ENCODE data around the gene FRY.

The FRY gene

DNA sequence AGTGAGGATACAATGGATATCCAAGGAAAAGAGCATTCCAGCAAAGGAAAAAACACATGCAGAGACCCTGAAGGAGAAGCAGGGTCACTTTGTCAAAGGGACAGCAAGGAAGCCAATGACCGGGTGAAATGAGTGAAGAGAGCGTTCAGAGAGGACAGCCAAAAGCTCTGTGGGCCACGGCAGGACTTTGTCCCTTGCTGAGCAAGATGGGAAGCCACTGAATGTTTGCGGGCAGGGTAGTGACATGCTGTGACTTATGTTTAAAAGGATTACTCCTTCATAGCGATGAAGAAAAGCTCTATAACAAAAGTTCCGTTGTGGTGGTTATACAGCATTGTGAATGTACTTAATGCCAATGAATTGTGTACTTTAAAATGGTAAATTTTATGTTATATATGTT is 267.1 kb downstream of the FRY start:
- DNase-seq (ENCODE audit: low read depth in 2 of 2, low spot score in 1 of 2), result no peak

GRCh38 chr13:32299893-32300292 is 268.3 kb downstream of the FRY start:
- no peak for DNase-seq (ENCODE audit: low read depth in 2 of 2, low spot score in 1 of 2)

DNA sequence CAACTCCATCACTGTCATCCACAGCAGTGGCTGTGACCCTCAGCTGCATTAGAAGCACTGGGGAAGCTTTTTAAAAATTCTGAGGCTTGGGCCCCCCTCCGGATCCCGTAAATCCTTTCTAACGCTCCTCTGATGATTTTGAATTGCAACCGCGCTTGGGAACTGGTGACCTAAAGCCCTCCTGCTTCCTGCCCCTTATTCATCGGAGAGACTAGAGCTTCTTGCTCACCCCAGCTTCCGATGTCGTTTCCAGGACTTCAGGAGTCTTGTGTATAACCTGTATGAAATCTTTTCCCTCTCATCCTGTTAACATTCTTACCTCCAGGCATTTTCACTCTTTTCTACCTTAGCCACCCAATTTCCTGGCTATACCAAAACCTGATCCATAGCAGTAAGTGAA is 268.8 kb downstream of the FRY start:
- no peak for DNase-seq (ENCODE audit: low read depth in 2 of 2, low spot score in 1 of 2)

DNA sequence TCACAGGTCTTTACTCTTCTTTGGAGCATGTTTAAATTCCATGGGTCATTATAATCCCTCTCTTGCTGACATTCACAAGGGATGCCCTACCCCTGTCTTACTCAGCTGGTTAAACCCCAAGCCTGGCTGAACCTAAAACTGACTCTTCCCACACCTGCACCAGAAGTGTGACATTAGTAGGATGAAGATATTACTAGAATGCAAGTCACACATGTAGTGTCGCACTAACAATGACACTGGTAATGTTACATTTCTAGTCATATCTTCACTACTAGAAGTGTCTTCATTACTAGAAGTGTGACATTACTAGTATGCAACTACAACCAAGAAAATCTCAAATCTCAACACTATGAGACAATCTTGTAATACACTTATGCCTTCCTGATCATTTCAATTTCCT is 269.3 kb downstream of the FRY start:
- DNase-seq (ENCODE audit: low read depth in 2 of 2, low spot score in 1 of 2), result no peak

GRCh38 chr13:32302461-32302860 is 270.9 kb downstream of the FRY start:
- no peak for DNase-seq (ENCODE audit: low read depth in 2 of 2, low spot score in 1 of 2)

DNA sequence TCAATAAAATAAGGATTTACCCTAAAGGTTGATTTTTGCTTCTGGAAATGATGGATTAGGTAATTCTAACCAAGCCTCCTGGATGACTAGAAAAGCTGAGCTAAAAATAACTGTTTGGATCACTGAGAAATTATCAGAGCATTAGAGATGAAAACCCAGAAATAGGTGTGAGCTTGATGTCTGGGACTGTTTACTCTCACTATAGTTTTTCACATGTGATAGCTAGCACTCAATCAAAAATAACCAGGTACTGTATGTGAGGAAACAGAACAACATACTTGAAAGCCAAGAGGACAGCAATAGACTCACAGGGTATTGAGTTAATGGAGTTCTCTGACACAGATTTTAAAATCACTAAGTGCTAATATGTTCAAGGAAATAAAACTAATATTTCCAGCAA is 274.1 kb downstream of the FRY start:
- no peak for DNase-seq (ENCODE audit: low read depth in 2 of 2, low spot score in 1 of 2)

GRCh38 chr13:32309312-32310133 is 277.9 kb downstream of the FRY start:
- DNase-seq (ENCODE audit: low read depth in 2 of 2, low spot score in 1 of 2), result no peak

DNA sequence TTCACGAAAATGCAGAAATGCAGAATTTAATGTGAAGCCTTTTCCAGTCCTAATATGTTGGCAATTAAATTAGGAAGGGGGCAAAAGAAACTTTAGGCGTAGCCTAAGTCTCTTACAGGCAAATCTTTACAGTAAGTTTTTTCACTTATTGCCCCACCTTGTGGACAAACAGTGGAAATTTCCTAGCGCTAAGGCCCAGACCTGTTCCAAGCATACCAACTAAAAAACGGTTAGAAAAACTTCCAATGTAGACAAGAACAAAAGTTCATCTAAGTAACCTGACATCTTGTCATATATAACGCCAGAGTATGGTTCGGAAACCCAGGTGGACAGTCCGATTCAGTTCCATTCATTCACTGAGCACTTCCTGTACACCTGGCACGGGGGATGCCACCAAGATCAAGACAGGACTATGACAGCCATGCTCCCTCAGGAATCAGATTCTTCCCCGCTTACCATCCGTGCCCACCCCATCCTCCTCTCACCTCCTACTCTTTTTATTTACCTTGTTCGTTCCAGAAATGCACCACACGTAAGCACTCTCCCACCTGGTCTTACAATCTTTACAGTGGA is 278.6 kb downstream of the FRY start:
- no peak for DNase-seq (ENCODE audit: low read depth in 2 of 2, low spot score in 1 of 2)

DNA sequence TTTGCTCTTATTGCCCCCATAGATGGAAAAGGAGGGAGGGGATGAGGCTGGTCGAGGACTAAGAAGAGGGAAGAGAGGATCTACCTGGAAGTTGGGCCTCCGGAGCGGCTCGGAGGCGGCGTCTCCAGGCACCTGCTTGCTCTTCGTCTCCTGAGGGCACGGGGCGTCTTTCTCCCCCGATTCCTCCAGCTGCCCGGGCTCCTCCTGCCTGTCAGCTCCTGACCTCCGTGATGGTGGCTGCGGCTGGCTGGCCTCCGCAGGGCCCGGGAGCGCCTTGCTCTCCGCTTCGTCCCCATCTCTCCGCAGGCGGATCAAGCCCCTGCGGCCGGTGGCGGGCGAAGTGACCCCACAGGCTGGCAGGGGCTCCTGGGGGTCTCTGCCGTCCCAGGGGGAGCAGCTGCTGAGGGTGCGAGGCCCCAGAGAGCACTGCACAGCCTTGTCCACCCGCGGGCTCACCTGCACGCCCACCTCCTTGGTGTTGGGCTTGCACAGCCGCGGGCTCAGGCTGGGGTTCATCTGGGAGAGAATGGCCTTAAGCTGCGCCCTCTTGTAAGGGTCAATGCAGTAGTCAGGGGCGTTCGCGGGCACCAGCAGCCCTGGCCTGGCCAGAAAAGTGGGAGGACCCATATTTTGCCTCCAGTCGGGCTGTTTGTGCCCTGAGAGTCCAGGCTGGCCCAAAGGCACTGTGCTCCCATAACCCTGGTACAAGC is 279.8 kb downstream of the FRY start:
- DNase-seq (ENCODE audit: low read depth in 2 of 2, low spot score in 1 of 2), result no peak

DNA sequence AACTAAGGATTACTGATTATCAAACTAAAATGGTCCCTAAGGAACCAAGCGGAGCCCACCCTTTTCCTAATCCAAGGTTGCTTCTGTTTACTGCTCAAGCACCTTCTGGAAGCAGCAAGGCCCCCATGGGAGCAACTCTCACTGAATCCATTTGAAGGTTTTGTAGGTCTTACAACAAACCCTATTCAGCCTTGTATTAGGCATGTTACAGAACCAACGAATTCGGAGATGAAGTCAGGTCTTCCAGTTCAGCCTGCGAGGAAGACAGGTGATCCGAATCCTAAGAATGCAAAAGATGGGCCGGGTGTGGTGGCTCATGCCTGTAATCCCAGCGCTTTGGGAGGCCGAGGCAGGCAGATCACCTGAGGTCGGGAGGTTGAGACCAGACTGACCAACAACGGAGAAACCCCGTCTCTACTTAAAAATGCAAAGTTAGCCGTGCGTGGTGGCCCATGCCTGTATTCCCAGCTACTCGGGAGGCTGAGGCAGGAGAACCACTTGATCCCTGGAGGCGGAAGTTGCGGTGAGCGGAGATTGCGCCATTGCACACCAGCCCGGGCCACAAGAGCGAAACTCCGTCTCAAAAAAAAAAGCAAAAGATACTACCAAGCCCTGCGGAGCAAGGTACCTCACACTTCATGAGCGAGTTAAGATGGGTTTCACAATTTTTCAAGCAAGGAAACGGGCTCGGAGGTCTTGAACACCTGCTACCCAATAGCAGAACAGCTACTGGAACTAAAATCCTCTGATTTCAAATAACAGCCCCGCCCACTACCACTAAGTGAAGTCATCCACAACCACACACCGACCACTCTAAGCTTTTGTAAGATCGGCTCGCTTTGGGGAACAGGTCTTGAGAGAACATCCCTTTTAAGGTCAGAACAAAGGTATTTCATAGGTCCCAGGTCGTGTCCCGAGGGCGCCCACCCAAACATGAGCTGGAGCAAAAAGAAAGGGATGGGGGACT is 283.0 kb downstream of the FRY start:
- DNase-seq (ENCODE audit: low read depth in 2 of 2, low spot score in 1 of 2), result peak; percentile 28 to 29

DNA sequence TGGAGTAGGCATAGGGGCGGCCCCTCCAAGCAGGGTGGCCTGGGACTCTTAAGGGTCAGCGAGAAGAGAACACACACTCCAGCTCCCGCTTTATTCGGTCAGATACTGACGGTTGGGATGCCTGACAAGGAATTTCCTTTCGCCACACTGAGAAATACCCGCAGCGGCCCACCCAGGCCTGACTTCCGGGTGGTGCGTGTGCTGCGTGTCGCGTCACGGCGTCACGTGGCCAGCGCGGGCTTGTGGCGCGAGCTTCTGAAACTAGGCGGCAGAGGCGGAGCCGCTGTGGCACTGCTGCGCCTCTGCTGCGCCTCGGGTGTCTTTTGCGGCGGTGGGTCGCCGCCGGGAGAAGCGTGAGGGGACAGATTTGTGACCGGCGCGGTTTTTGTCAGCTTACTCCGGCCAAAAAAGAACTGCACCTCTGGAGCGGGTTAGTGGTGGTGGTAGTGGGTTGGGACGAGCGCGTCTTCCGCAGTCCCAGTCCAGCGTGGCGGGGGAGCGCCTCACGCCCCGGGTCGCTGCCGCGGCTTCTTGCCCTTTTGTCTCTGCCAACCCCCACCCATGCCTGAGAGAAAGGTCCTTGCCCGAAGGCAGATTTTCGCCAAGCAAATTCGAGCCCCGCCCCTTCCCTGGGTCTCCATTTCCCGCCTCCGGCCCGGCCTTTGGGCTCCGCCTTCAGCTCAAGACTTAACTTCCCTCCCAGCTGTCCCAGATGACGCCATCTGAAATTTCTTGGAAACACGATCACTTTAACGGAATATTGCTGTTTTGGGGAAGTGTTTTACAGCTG is 283.9 kb downstream of the FRY start, which contains the start of the genes BRCA2 and ZAR1L:
BRCA2 (plus strand) TSS at position 271 of the 790 bp plus-strand sequence. CDS start 953 bp downstream, outside the sequence.
ZAR1L (minus strand) TSS at position 126 of the 790 bp plus-strand sequence. CDS start 3,438 bp downstream, outside the sequence.
- peak; percentile 59 to 77 for DNase-seq (ENCODE audit: low read depth in 2 of 2, low spot score in 1 of 2)

DNA sequence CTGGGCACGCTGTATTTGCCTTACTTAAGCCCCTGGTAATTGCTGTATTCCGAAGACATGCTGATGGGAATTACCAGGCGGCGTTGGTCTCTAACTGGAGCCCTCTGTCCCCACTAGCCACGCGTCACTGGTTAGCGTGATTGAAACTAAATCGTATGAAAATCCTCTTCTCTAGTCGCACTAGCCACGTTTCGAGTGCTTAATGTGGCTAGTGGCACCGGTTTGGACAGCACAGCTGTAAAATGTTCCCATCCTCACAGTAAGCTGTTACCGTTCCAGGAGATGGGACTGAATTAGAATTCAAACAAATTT is 284.4 kb downstream of the FRY start:
- no peak for DNase-seq (ENCODE audit: low read depth in 2 of 2, low spot score in 1 of 2)

GRCh38 chr13:32316501-32316900 is 284.9 kb downstream of the FRY start:
- DNase-seq (ENCODE audit: low read depth in 2 of 2, low spot score in 1 of 2), result no peak

GRCh38 chr13:32317716-32318465 is 286.3 kb downstream of the FRY start:
- DNase-seq (ENCODE audit: low read depth in 2 of 2, low spot score in 1 of 2), result no peak

GRCh38 chr13:32320528-32320927 is 289.0 kb downstream of the FRY start:
- no peak for DNase-seq (ENCODE audit: low read depth in 2 of 2, low spot score in 1 of 2)

DNA sequence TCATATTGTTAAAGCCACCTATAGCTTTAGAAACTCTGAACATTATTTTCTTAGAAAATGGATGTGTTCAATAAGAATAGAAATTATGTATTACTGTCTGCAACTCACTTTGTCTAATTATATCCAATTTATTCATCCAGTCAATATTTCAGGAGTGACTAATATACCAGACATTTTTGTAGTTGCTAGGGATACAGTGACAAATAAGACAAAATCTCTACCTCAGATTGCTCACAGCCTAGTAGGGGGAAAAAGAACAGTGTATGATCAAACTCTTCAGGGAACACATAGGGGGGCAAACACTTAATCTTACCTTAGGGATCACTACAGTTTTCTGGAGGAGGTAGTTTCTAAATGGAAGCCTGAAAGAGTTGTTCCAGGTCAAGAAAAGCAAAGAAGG is 292.3 kb downstream of the FRY start:
- DNase-seq (ENCODE audit: low read depth in 2 of 2, low spot score in 1 of 2), result no peak

- DNase-seq (ENCODE audit: low read depth in 2 of 2, low spot score in 1 of 2), result no peak
Observed at GRCh38 chr13:32330441-32330840, 298.9 kb downstream of the FRY start.

GRCh38 chr13:32334671-32335070 is 303.1 kb downstream of the FRY start:
- no peak for DNase-seq (ENCODE audit: low read depth in 2 of 2, low spot score in 1 of 2)

DNA sequence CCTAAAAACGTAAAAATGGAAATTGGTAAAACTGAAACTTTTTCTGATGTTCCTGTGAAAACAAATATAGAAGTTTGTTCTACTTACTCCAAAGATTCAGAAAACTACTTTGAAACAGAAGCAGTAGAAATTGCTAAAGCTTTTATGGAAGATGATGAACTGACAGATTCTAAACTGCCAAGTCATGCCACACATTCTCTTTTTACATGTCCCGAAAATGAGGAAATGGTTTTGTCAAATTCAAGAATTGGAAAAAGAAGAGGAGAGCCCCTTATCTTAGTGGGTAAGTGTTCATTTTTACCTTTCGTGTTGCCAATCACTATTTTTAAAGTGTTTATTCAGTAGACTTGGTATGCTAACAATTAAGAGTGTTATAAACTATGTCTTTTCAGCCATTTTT is 309.3 kb downstream of the FRY start:
- no peak for DNase-seq (ENCODE audit: low read depth in 2 of 2, low spot score in 1 of 2)

GRCh38 chr13:32347651-32348050 is 316.1 kb downstream of the FRY start:
- DNase-seq (ENCODE audit: low read depth in 2 of 2, low spot score in 1 of 2), result no peak

Data from stimulated activated CD8-positive, alpha-beta memory T cell treated with anti-CD3 and anti-CD28 coated beads, Interleukin-4, amount 100 ng/mL, for 1 hour (primary cell).